Erythroblast (primary cell): ENCODE results near the gene TMC1.

Source experiments
- GATA1 ChIP-seq: IDR thresholded peaks from 2 replicates; pipeline ENCODE4 v1.6.1; 2011; ENCODE audit warnings: low read depth, mild to moderate bottlenecking, control low read depth, low read length, moderate library complexity
- POLR2A ChIP-seq: IDR thresholded peaks from 2 replicates; pipeline ENCODE4 v1.6.1; 2011; ENCODE audit warnings: mild to moderate bottlenecking, low read length

GRCh38 chr9:72856972-72857623, 335.7 kb downstream of the TMC1 start:
- TF ChIP-seq POLR2A (no peak), GATA1 (no peak)
